AG09309 (cell line): ENCODE measurements around the gene NFE2L1.
A peak's percentile ranks its signal among the peaks of the same experiment; 100 is the strongest.

Source experiments
- DNase-seq: peaks from one replicate; pipeline ENCODE4 v3.0.0-alpha.2; 2010; ENCODE audit warnings: low read depth
- H3K4me3 ChIP-seq: 2 replicates; pipeline ENCODE4 v1.5.1; 2011; ENCODE audit warnings: mild to moderate bottlenecking, low read depth, low read length, moderate library complexity; ENCODE audit not compliant: control insufficient read depth
- TF ChIP-seq, protein P1 (sequence below): IDR thresholded peaks from 2 replicates; pipeline ENCODE4 v1.5.1; 2011; ENCODE audit warnings: mild to moderate bottlenecking, low read depth, low read length, inconsistent platforms; ENCODE audit not compliant: insufficient read depth, control insufficient read depth; ENCODE audit errors: missing control alignments

Gene NFE2L1

DNA sequence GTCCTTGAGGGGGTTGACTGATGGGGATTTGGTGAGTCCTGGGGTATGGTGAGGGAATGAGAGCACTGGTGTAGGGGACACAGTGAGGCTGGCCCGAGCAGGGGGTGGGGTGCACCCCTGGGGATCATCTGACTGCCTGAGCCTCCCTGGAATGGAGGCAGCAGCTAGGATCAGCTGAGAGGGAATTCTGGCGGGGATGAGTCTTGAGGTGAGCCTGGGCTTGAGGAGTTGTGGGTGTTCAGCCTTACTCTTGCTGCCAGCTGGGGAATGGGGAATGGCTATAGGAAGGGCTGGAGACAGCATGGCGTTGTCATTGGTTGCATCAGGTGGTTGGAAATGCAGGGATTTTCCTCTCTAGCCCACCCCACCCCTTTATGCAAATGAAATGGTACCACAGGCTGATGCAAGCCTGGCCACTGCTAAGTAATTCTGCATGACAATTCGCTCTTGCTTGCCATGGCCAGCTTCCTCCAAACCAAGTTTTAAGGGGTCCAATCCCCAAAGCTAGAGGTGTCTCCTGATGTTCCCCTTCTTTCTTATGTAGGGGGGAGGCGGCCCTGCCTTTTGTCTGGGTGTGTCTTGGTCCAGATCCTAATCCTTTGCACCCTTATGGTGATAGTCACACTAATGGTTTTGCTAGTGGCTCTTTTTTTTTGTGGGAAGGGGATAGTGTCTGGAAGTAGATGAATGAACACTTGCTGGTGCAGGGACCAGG, 7.5 kb downstream of the NFE2L1 start:
- TF ChIP-seq, protein P1, sequence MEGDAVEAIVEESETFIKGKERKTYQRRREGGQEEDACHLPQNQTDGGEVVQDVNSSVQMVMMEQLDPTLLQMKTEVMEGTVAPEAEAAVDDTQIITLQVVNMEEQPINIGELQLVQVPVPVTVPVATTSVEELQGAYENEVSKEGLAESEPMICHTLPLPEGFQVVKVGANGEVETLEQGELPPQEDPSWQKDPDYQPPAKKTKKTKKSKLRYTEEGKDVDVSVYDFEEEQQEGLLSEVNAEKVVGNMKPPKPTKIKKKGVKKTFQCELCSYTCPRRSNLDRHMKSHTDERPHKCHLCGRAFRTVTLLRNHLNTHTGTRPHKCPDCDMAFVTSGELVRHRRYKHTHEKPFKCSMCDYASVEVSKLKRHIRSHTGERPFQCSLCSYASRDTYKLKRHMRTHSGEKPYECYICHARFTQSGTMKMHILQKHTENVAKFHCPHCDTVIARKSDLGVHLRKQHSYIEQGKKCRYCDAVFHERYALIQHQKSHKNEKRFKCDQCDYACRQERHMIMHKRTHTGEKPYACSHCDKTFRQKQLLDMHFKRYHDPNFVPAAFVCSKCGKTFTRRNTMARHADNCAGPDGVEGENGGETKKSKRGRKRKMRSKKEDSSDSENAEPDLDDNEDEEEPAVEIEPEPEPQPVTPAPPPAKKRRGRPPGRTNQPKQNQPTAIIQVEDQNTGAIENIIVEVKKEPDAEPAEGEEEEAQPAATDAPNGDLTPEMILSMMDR, result no peak
- DNase-seq, result peak; percentile 91
- peak overlapping the region; percentile 38 for H3K4me3 ChIP-seq

DNA sequence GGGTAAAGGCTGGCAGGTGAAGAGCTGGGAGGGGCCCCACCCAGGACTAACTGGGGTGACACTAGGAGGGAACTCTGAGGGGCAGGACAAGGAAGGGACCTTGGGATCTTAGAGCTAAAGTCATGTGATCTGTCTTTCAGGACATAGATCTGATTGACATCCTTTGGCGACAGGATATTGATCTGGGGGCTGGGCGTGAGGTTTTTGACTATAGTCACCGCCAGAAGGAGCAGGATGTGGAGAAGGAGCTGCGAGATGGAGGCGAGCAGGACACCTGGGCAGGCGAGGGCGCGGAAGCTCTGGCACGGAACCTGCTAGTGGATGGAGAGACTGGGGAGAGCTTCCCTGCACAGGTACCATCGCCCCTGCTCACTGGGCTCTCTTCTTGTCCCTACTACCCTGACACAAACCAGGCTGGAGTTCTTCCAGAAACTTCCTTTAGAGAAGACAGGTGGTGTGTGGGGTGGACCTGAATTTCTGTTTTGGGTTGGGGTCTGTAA, 8.1 kb downstream of the NFE2L1 start:
- H3K4me3 ChIP-seq, result no peak overlapping the region
- TF ChIP-seq, protein P1, result no peak
- DNase-seq, result no peak

DNA sequence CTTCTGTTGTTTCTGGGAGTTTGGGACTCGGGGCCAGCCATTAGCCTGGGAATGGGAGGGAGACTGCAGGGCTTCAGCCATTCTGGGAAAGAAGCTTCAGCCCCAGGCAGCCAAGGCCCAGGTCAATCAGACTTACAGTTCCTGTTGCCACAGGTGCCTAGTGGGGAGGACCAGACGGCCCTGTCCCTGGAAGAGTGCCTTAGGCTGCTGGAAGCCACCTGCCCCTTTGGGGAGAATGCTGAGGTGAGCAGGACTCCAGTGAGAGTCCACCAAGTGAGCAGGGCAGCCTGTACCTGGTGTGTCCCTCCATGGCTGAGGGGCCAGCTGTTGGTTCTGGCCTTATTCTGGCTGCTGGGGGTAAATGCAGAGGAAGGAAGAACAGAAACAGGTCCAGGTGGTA, 8.7 kb downstream of the NFE2L1 start:
- no peak for DNase-seq
- H3K4me3 ChIP-seq, result no peak overlapping the region
- TF ChIP-seq, protein P1, result no peak

DNA sequence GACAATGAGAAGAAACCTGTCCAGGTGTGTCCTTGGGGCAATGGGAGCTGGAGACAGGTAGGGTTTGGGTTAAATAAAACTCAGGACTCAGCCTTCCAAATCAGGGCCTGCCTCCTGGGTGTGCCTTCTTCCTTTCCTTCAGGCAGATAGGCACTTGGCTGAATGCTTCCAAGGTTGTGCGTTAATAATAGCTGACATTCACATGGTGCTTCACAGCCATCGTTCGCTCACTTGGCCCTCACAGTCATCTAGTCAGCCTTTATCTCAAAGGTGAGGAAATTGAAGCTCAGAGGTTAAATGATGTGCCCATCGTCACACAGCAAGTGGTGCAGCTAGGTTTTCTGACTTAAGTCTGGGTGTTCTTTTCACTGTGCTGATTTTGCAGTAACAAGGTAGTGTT, 9.5 kb downstream of the NFE2L1 start:
- no peak overlapping the region for H3K4me3 ChIP-seq
- DNase-seq, result no peak
- TF ChIP-seq, protein P1, result no peak

DNA sequence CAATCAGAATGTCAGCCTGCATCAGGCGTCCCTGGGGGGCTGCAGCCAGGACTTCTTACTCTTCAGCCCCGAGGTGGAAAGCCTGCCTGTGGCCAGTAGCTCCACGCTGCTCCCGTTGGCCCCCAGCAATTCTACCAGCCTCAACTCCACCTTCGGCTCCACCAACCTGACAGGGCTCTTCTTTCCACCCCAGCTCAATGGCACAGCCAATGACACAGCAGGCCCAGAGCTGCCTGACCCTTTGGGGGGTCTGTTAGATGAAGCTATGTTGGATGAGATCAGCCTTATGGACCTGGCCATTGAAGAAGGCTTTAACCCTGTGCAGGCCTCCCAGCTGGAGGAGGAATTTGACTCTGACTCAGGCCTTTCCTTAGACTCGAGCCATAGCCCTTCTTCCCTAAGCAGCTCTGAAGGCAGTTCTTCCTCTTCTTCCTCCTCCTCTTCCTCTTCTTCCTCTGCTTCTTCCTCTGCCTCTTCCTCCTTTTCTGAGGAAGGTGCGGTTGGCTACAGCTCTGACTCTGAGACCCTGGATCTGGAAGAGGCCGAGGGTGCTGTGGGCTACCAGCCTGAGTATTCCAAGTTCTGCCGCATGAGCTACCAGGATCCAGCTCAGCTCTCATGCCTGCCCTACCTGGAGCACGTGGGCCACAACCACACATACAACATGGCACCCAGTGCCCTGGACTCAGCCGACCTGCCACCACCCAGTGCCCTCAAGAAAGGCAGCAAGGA, 10.4 kb downstream of the NFE2L1 start:
- DNase-seq, result no peak
- TF ChIP-seq, protein P1, result no peak
- H3K4me3 ChIP-seq, result no peak overlapping the region

DNA sequence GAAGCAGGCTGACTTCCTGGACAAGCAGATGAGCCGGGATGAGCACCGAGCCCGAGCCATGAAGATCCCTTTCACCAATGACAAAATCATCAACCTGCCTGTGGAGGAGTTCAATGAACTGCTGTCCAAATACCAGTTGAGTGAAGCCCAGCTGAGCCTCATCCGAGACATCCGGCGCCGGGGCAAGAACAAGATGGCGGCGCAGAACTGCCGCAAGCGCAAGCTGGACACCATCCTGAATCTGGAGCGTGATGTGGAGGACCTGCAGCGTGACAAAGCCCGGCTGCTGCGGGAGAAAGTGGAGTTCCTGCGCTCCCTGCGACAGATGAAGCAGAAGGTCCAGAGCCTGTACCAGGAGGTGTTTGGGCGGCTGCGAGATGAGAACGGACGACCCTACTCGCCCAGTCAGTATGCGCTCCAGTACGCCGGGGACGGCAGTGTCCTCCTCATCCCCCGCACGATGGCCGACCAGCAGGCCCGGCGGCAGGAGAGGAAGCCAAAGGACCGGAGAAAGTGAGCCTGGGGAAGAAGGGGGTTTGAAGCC, 11.0 kb downstream of the NFE2L1 start:
- no peak for DNase-seq
- H3K4me3 ChIP-seq, result no peak overlapping the region
- TF ChIP-seq, protein P1, result no peak
